Measurements from ENCODE around the gene MPG. TPM values are rescaled to one million over a fixed set of nuclear protein-coding genes. Genes with fewer than 3 reads are reported as not detected.
A peak's percentile ranks its signal among the peaks of the same experiment; 100 is the strongest.

The MPG gene
- total RNA-seq, 4 donors from 2014 or later = 22.3 to 63.2 (median 51.2) TPM

- 79 to 80% methylated on average over 15 to 32 of the region's 32 CpGs for WGBS, 2 donors (ENCODE audit: low coverage in 1 of 2)
- Histone ChIP-seq H3K9me3 (no peaks in the 10 kb centered on the region), H3K27me3 (no peaks in the 10 kb centered on the region), H3K27ac (peak overlapping the region; percentile 88 to 94 (median 92)), H3K36me3 (no peaks in the 10 kb centered on the region), H3K4me3 (peak overlapping the region in 2 of 4 donors; percentile 87 to 93), H3K4me1 (peaks cover 11 to 39% (median 33%) of the 10 kb centered on the region in 4 donors)
- in situ Hi-C loops (cut with MboI; ENCODE audit: low pct_ligation_motif_present in 1 of 4, low pct_unique_long_range_greater_than_20kb in 1 of 4, low sequenced_read_pairs in 3 of 4) = no loop called here
- intact Hi-C loops (cut with DNase I; ENCODE audit: low total_unique reads) = no loop called here
- DNase-seq = no peak
- TF ChIP-seq EP300 (IDR thresholded peaks at IDR 0.05; ENCODE audit: low read depth) (no peak), POLR2A (IDR thresholded peaks at IDR 0.05) (no peak), POLR2AphosphoS5 (IDR thresholded peaks at IDR 0.05) (no peak), CTCF (IDR thresholded peaks at IDR 0.05) (no peak)
Observed at GRCh38 chr16:79151-80054, 1.4 kb downstream of the MPG start.

GRCh38 chr16:83060-83603, 5.1 kb downstream of the MPG start:
- TF ChIP-seq CTCF (IDR thresholded peaks at IDR 0.05) = no peak
- TF ChIP-seq POLR2AphosphoS5 (IDR thresholded peaks at IDR 0.05) = no peak
- TF ChIP-seq POLR2A (IDR thresholded peaks at IDR 0.05) = no peak
- TF ChIP-seq EP300 (IDR thresholded peaks at IDR 0.05; ENCODE audit: low read depth) = no peak
- Histone ChIP-seq H3K4me3 (no peak overlapping the region), H3K36me3 (peaks cover 0 to 9% (median 3%) of the 10 kb centered on the region in 4 donors), H3K4me1 (peaks cover 8 to 28% (median 22%) of the 10 kb centered on the region in 4 donors), H3K27me3 (no peaks in the 10 kb centered on the region), H3K27ac (no peak overlapping the region), H3K9me3 (no peaks in the 10 kb centered on the region)
- 84% methylated on average over 31 of the region's 31 CpGs; no CpG with 5 or more reads in 1 of the 2 donors for WGBS, 2 donors (ENCODE audit: low coverage in 1 of 2)
- in situ Hi-C loops (cut with MboI; ENCODE audit: low pct_ligation_motif_present in 1 of 4, low pct_unique_long_range_greater_than_20kb in 1 of 4, low sequenced_read_pairs in 3 of 4) = no loop called here
- DNase-seq = no peak
- intact Hi-C loops (cut with DNase I; ENCODE audit: low total_unique reads) = no loop called here

GRCh38 chr16:83781-84615, 6.0 kb downstream of the MPG start:
- intact Hi-C loops (cut with DNase I; ENCODE audit: low total_unique reads) (no loop called here), in situ Hi-C loops (cut with MboI; ENCODE audit: low pct_ligation_motif_present in 1 of 4, low pct_unique_long_range_greater_than_20kb in 1 of 4, low sequenced_read_pairs in 3 of 4) (no loop called here)
- Histone ChIP-seq H3K4me1 (peaks cover 8 to 23% (median 17%) of the 10 kb centered on the region in 4 donors), H3K27me3 (no peaks in the 10 kb centered on the region), H3K9me3 (no peaks in the 10 kb centered on the region), H3K36me3 (peaks cover 0 to 9% (median 3%) of the 10 kb centered on the region in 4 donors), H3K27ac (peak overlapping the region; percentile 38 to 75 (median 62)), H3K4me3 (no peak overlapping the region)
- 50 to 60% methylated on average over 7 to 21 of the region's 21 CpGs for WGBS, 2 donors (ENCODE audit: low coverage in 1 of 2)
- no peak for DNase-seq
- TF ChIP-seq POLR2AphosphoS5 (IDR thresholded peaks at IDR 0.05) (no peak), EP300 (IDR thresholded peaks at IDR 0.05; ENCODE audit: low read depth) (no peak), CTCF (IDR thresholded peaks at IDR 0.05) (no peak), POLR2A (IDR thresholded peaks at IDR 0.05) (no peak)
